Activated CD8-positive, alpha-beta T cell treated with anti-CD3 and anti-CD28 coated beads for 36 hours (primary cell): ENCODE measurements around the gene ENTPD2. TPM values are rescaled to one million over a fixed set of nuclear protein-coding genes. Genes with fewer than 3 reads are reported as not detected.
A peak's percentile ranks its signal among the peaks of the same experiment; 100 is the strongest.
"Not testable (repeated sequence)": the region's sequence is repeated elsewhere in the genome, so short reads cannot be mapped to it uniquely, and the experiment has no call there.

Experiments used
- ATAC-seq: fragments of 200-7000 bp; cut with Tn5 transposase; one replicate; pipeline ENCODE4 v1.10.0; 2021; ENCODE audit warnings: mild to moderate bottlenecking, moderate library complexity
- CTCF ChIA-PET: fragments of 350-600 bp; sonication (Branson Sonifier 250); formaldehyde crosslinking; loops from one replicate; lab custom pipeline; 2021; ENCODE audit warnings: antibody characterized with exemption; lab: Charles Lee
- POLR2A ChIA-PET: fragments of 350-600 bp; sonication (Branson Sonifier 250); formaldehyde crosslinking; loops from one replicate; lab custom pipeline; 2021; ENCODE audit warnings: antibody characterized with exemption; lab: Charles Lee
- DNase-seq: peaks from one replicate; pipeline ENCODE4 v3.0.0-alpha.2; 2020
- H3K27ac Mint-ChIP-seq: one replicate; pipeline ENCODE4 v1.8.0; 2021; ENCODE audit warnings: mild to moderate bottlenecking, mixed read lengths
- H3K27me3 Mint-ChIP-seq: one replicate; pipeline ENCODE4 v1.8.0; 2021; ENCODE audit warnings: mixed read lengths
- H3K36me3 Mint-ChIP-seq: one replicate; pipeline ENCODE4 v1.8.0; 2021; ENCODE audit warnings: low read depth, mixed read lengths
- H3K4me1 Mint-ChIP-seq: one replicate; pipeline ENCODE4 v1.8.0; 2021; ENCODE audit warnings: low read depth, mixed read lengths
- H3K4me3 Mint-ChIP-seq: one replicate; pipeline ENCODE4 v1.8.0; 2021; ENCODE audit warnings: mild to moderate bottlenecking, moderate library complexity, mixed read lengths
- H3K9me3 Mint-ChIP-seq: one replicate; pipeline ENCODE4 v1.8.0; 2021; ENCODE audit warnings: mixed read lengths
- CTCF ChIP-seq: fragments of 200-600 bp; IDR thresholded peaks from one replicate; pipeline ENCODE4 v1.8.0; 2022; ENCODE audit warnings: antibody characterized with exemption, mild to moderate bottlenecking
- intact Hi-C: fragments of 100-400 bp; cut with micrococcal nuclease; formaldehyde crosslinking; loops from one replicate; pipeline ENCODE4 v1.10.0; 2022
- total RNA-seq, 2 experiments: library from RNA; stranded (reverse); gene quantifications; one replicate each; pipeline ENCODE4 v1.2.3, GENCODE V29; 2021

ENTPD2 gene
- total RNA-seq, 2 experiments from 2014 or later = not detected

- ATAC-seq = peak; percentile 35
- POLR2A ChIA-PET = interaction anchor here (0.8 to 1.2 kb wide), 2 partner anchors 22 to 126 kb away, joined by 3 to 4 read pairs; no protein-coding TSS in a partner anchor
These were observed 10.4 kb upstream of the ENTPD2 start for GRCh38 chr9:137064027-137064879.

GRCh38 chr9:137063311-137064026, 9.6 kb upstream of the ENTPD2 start:
- POLR2A ChIA-PET = interaction anchor here (1.2 kb wide), 1 partner anchor 22 kb away, joined by 4 read pairs; no protein-coding TSS in a partner anchor
- no peak overlapping the region for H3K27ac Mint-ChIP-seq
- no peak for DNase-seq
- intact Hi-C loops = no loop called here
- H3K36me3 Mint-ChIP-seq = peaks cover 3% of the 10 kb centered on the region
- no peak overlapping the region for H3K4me3 Mint-ChIP-seq
- CTCF ChIA-PET = interaction anchor here (0.7 to 11.3 kb wide), 24 partner anchors 8 to 291 kb away, joined by 3 to 164 read pairs (median 3); partner anchors contain the start of genes ABCA2, FUT7, MAN1B1 and NPDC1
- no peak for TF ChIP-seq CTCF
- peaks cover 7% of the 10 kb centered on the region for H3K4me1 Mint-ChIP-seq
- no peaks in the 10 kb centered on the region for H3K9me3 Mint-ChIP-seq
- H3K27me3 Mint-ChIP-seq = no peaks in the 10 kb centered on the region
- ATAC-seq = no peak

More at GRCh38 chr9:137064027-137064879, 10.4 kb upstream of the ENTPD2 start:
- peaks cover 1% of the 10 kb centered on the region for H3K27me3 Mint-ChIP-seq
- H3K9me3 Mint-ChIP-seq = no peaks in the 10 kb centered on the region
- peak; percentile 98 for TF ChIP-seq CTCF
- CTCF ChIA-PET = interaction anchor here (0.7 to 11.3 kb wide), 23 partner anchors 8 to 292 kb away, joined by 3 to 164 read pairs (median 3); partner anchors contain the start of genes ABCA2, FUT7, MAN1B1 and NPDC1
- H3K36me3 Mint-ChIP-seq = peaks cover 3% of the 10 kb centered on the region
- peak; percentile 68 for DNase-seq
- intact Hi-C loops = no loop called here
- no peak overlapping the region for H3K4me3 Mint-ChIP-seq
- H3K27ac Mint-ChIP-seq = no peak overlapping the region
- peaks cover 7% of the 10 kb centered on the region for H3K4me1 Mint-ChIP-seq

- H3K27me3 Mint-ChIP-seq, H3K9me3 Mint-ChIP-seq, POLR2A ChIA-PET, ATAC-seq, H3K36me3 Mint-ChIP-seq, DNase-seq, H3K4me1 Mint-ChIP-seq, intact Hi-C loops, H3K27ac Mint-ChIP-seq, H3K4me3 Mint-ChIP-seq: not testable (repeated sequence)
- CTCF ChIA-PET = interaction anchor here (1.6 to 11.3 kb wide), 4 partner anchors 13 to 275 kb away, joined by 3 to 164 read pairs (median 64); partner anchors contain the start of genes ABCA2, FUT7 and NPDC1
These were observed 8.9 kb upstream of the ENTPD2 start for GRCh38 chr9:137062798-137063197.

DNA sequence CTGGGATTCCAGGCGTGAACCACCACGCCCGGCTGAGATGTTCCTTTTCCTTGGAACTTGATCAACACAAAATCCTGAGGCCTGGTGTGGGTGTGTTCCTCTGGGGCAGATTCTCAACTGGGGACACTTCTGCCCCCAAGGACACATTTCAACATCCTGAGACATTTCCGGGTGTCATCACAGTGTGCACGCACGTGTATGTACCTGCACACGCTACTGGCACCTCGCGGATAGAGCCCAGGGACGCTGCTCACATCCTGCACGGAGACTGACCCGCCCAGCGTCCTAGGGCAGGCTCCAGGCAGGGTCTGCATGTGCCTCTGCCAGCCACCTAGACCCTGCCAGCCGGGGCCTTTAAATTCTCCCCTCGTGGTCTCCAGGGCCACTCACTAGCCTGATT, 8.5 kb upstream of the ENTPD2 start:
- ChIA-PET CTCF (interaction anchor here (1.6 to 11.3 kb wide), 3 partner anchors 13 to 275 kb away, joined by 3 to 164 read pairs (median 109); partner anchors contain the start of genes ABCA2, FUT7 and NPDC1), POLR2A (no interaction called here)
- Mint-ChIP-seq H3K4me1 (no peaks in the 10 kb centered on the region), H3K9me3 (no peaks in the 10 kb centered on the region), H3K36me3 (peaks cover 3% of the 10 kb centered on the region), H3K27me3 (no peaks in the 10 kb centered on the region), H3K4me3 (no peak overlapping the region), H3K27ac (no peak overlapping the region)
- no peak for DNase-seq
- TF ChIP-seq CTCF = no peak
- ATAC-seq = no peak
- intact Hi-C loops = no loop called here
